ENCODE results near the gene SDK1.

SDK1 gene

GRCh38 chr7:4244635-4245034 is 943.6 kb downstream of the SDK1 start:
- Histone ChIP-seq H3K23ac (ENCODE audit: low read length) (no peak overlapping the region), H2BK12ac (ENCODE audit: low read length) (no peak overlapping the region), H3K4me1 (ENCODE audit: control insufficient read depth in 1 of 2, insufficient read depth in 2 of 2, low read length in 2 of 2) (peaks cover 17 to 19% of the 10 kb centered on the region in 2 experiments), H3K18ac (ENCODE audit: low read length) (no peak overlapping the region), H2AK5ac (ENCODE audit: low read length) (no peak overlapping the region), H3K9me3 (ENCODE audit: insufficient read depth, low read depth, low read length) (peaks cover 12% of the 10 kb centered on the region), H3K36me3 (ENCODE audit: control insufficient read depth in 1 of 2, insufficient read depth in 2 of 2, low read length in 2 of 2) (peaks cover 29 to 31% of the 10 kb centered on the region in 2 experiments), H3K4me3 (ENCODE audit: low read depth, low read length) (no peak overlapping the region), H2AFZ (ENCODE audit: insufficient read depth, low read length, poor library complexity) (no peak overlapping the region), H3K4ac (ENCODE audit: low read depth, low read length) (no peak overlapping the region), H3K4me2 (ENCODE audit: low read length) (no peak overlapping the region), H3K9ac (ENCODE audit: low read length) (no peak overlapping the region), H3K79me2 (ENCODE audit: control insufficient read depth, insufficient read depth, low read length, poor library complexity) (no peaks in the 10 kb centered on the region), H3K79me1 (ENCODE audit: low read length) (no peaks in the 10 kb centered on the region), H2BK5ac (ENCODE audit: low read depth, low read length, poor library complexity) (no peak overlapping the region), H3K27ac (ENCODE audit: low read depth, low read length) (no peak overlapping the region), H4K91ac (ENCODE audit: low read depth, low read length) (no peak overlapping the region), H2BK120ac (ENCODE audit: insufficient read depth, low read length, poor library complexity) (no peak overlapping the region), H4K12ac (ENCODE audit: low read depth, low read length) (no peak overlapping the region), H3K14ac (ENCODE audit: low read length) (no peak overlapping the region), H4K8ac (ENCODE audit: low read depth, low read length) (no peak overlapping the region), H3K27me3 (ENCODE audit: insufficient read depth, low read length) (no peaks in the 10 kb centered on the region)
- DNase-seq = no peak
- no CpG with 5 or more reads among the region's 6 CpGs for WGBS (ENCODE audit: extremely low coverage, insufficient coverage, insufficient read length)

GRCh38 chr7:4245135-4245865 is 944.2 kb downstream of the SDK1 start:
- no peak overlapping the region for H2AFZ ChIP-seq (ENCODE audit: insufficient read depth, low read length, poor library complexity)
- peak overlapping the region; percentile 12 for H3K27ac ChIP-seq (ENCODE audit: low read depth, low read length)
- H2AK5ac ChIP-seq (ENCODE audit: low read length) = no peak overlapping the region
- H4K12ac ChIP-seq (ENCODE audit: low read depth, low read length) = no peak overlapping the region
- H4K91ac ChIP-seq (ENCODE audit: low read depth, low read length) = no peak overlapping the region
- peak overlapping the region; percentile 13 for H3K14ac ChIP-seq (ENCODE audit: low read length)
- no peak overlapping the region for H2BK120ac ChIP-seq (ENCODE audit: insufficient read depth, low read length, poor library complexity)
- no peaks in the 10 kb centered on the region for H3K79me2 ChIP-seq (ENCODE audit: control insufficient read depth, insufficient read depth, low read length, poor library complexity)
- no peak overlapping the region for H3K18ac ChIP-seq (ENCODE audit: low read length)
- H3K9me3 ChIP-seq (ENCODE audit: insufficient read depth, low read depth, low read length) = peaks cover 12% of the 10 kb centered on the region
- H3K4ac ChIP-seq (ENCODE audit: low read depth, low read length) = no peak overlapping the region
- WGBS (ENCODE audit: extremely low coverage, insufficient coverage, insufficient read length) = no CpG with 5 or more reads among the region's 19 CpGs
- H3K4me1 ChIP-seq (ENCODE audit: control insufficient read depth in 1 of 2, insufficient read depth in 2 of 2, low read length in 2 of 2) = peaks cover 17 to 19% of the 10 kb centered on the region in 2 experiments
- no peaks in the 10 kb centered on the region for H3K27me3 ChIP-seq (ENCODE audit: insufficient read depth, low read length)
- H2BK12ac ChIP-seq (ENCODE audit: low read length) = no peak overlapping the region
- no peak overlapping the region for H3K4me3 ChIP-seq (ENCODE audit: low read depth, low read length)
- peaks cover 29 to 31% of the 10 kb centered on the region in 2 experiments for H3K36me3 ChIP-seq (ENCODE audit: control insufficient read depth in 1 of 2, insufficient read depth in 2 of 2, low read length in 2 of 2)
- no peak overlapping the region for H3K23ac ChIP-seq (ENCODE audit: low read length)
- peak overlapping the region; percentile 21 for H4K8ac ChIP-seq (ENCODE audit: low read depth, low read length)
- no peaks in the 10 kb centered on the region for H3K79me1 ChIP-seq (ENCODE audit: low read length)
- H2BK5ac ChIP-seq (ENCODE audit: low read depth, low read length, poor library complexity) = no peak overlapping the region
- no peak overlapping the region for H3K9ac ChIP-seq (ENCODE audit: low read length)
- DNase-seq = peak; percentile 88 to 91
- H3K4me2 ChIP-seq (ENCODE audit: low read length) = peak overlapping the region; percentile 29

GRCh38 chr7:4245866-4246470 is 944.9 kb downstream of the SDK1 start:
- H3K18ac ChIP-seq (ENCODE audit: low read length) = no peak overlapping the region
- WGBS (ENCODE audit: extremely low coverage, insufficient coverage, insufficient read length) = no CpG with 5 or more reads among the region's 12 CpGs
- H3K23ac ChIP-seq (ENCODE audit: low read length) = no peak overlapping the region
- no peak overlapping the region for H4K8ac ChIP-seq (ENCODE audit: low read depth, low read length)
- DNase-seq = peak; percentile 99
- H3K4ac ChIP-seq (ENCODE audit: low read depth, low read length) = no peak overlapping the region
- H2AFZ ChIP-seq (ENCODE audit: insufficient read depth, low read length, poor library complexity) = no peak overlapping the region
- H3K9me3 ChIP-seq (ENCODE audit: insufficient read depth, low read depth, low read length) = peaks cover 12% of the 10 kb centered on the region
- H3K4me1 ChIP-seq (ENCODE audit: control insufficient read depth in 1 of 2, insufficient read depth in 2 of 2, low read length in 2 of 2) = peaks cover 17 to 19% of the 10 kb centered on the region in 2 experiments
- no peak overlapping the region for H2AK5ac ChIP-seq (ENCODE audit: low read length)
- no peak overlapping the region for H3K14ac ChIP-seq (ENCODE audit: low read length)
- H3K4me2 ChIP-seq (ENCODE audit: low read length) = no peak overlapping the region
- H3K27me3 ChIP-seq (ENCODE audit: insufficient read depth, low read length) = no peaks in the 10 kb centered on the region
- H3K9ac ChIP-seq (ENCODE audit: low read length) = no peak overlapping the region
- no peak overlapping the region for H3K4me3 ChIP-seq (ENCODE audit: low read depth, low read length)
- H3K79me2 ChIP-seq (ENCODE audit: control insufficient read depth, insufficient read depth, low read length, poor library complexity) = no peaks in the 10 kb centered on the region
- no peak overlapping the region for H4K12ac ChIP-seq (ENCODE audit: low read depth, low read length)
- H4K91ac ChIP-seq (ENCODE audit: low read depth, low read length) = no peak overlapping the region
- H3K36me3 ChIP-seq (ENCODE audit: control insufficient read depth in 1 of 2, insufficient read depth in 2 of 2, low read length in 2 of 2) = peaks cover 29 to 31% of the 10 kb centered on the region in 2 experiments
- no peak overlapping the region for H2BK120ac ChIP-seq (ENCODE audit: insufficient read depth, low read length, poor library complexity)
- no peak overlapping the region for H2BK5ac ChIP-seq (ENCODE audit: low read depth, low read length, poor library complexity)
- H3K79me1 ChIP-seq (ENCODE audit: low read length) = no peaks in the 10 kb centered on the region
- H3K27ac ChIP-seq (ENCODE audit: low read depth, low read length) = peak overlapping the region; percentile 21
- no peak overlapping the region for H2BK12ac ChIP-seq (ENCODE audit: low read length)

GRCh38 chr7:4246536-4246935 is 945.5 kb downstream of the SDK1 start:
- WGBS (ENCODE audit: extremely low coverage, insufficient coverage, insufficient read length) = no CpG with 5 or more reads among the region's 11 CpGs

More at GRCh38 chr7:4246536-4246935, 945.5 kb downstream of the SDK1 start:
- Histone ChIP-seq H3K79me1 (ENCODE audit: low read length) (no peaks in the 10 kb centered on the region), H4K91ac (ENCODE audit: low read depth, low read length) (no peak overlapping the region), H3K4me1 (ENCODE audit: control insufficient read depth in 1 of 2, insufficient read depth in 2 of 2, low read length in 2 of 2) (peaks cover 17 to 19% of the 10 kb centered on the region in 2 experiments), H2AFZ (ENCODE audit: insufficient read depth, low read length, poor library complexity) (no peak overlapping the region), H3K14ac (ENCODE audit: low read length) (peak overlapping the region; percentile 25), H3K18ac (ENCODE audit: low read length) (peak overlapping the region; percentile 27), H2BK12ac (ENCODE audit: low read length) (peak overlapping the region; percentile 42), H3K79me2 (ENCODE audit: control insufficient read depth, insufficient read depth, low read length, poor library complexity) (no peaks in the 10 kb centered on the region), H3K4ac (ENCODE audit: low read depth, low read length) (no peak overlapping the region), H4K8ac (ENCODE audit: low read depth, low read length) (no peak overlapping the region), H3K27me3 (ENCODE audit: insufficient read depth, low read length) (no peaks in the 10 kb centered on the region), H3K27ac (ENCODE audit: low read depth, low read length) (no peak overlapping the region), H3K9ac (ENCODE audit: low read length) (no peak overlapping the region), H3K36me3 (ENCODE audit: control insufficient read depth in 1 of 2, insufficient read depth in 2 of 2, low read length in 2 of 2) (peaks cover 28 to 31% of the 10 kb centered on the region in 2 experiments), H4K12ac (ENCODE audit: low read depth, low read length) (no peak overlapping the region), H2AK5ac (ENCODE audit: low read length) (peak overlapping the region; percentile 16), H3K9me3 (ENCODE audit: insufficient read depth, low read depth, low read length) (peaks cover 12% of the 10 kb centered on the region), H3K4me3 (ENCODE audit: low read depth, low read length) (no peak overlapping the region), H3K4me2 (ENCODE audit: low read length) (no peak overlapping the region), H3K23ac (ENCODE audit: low read length) (no peak overlapping the region), H2BK5ac (ENCODE audit: low read depth, low read length, poor library complexity) (no peak overlapping the region), H2BK120ac (ENCODE audit: insufficient read depth, low read length, poor library complexity) (no peak overlapping the region)
- DNase-seq = no peak

Data from trophoblast cell (in vitro differentiated cells and primary cell).